AG20443 (cell line): Measurements from ENCODE around the gene ELOVL6.

Source experiments
- DNase-seq: peaks from one replicate; pipeline ENCODE4 v3.0.0; 2012; ENCODE audit warnings: low spot score, mixed read lengths

ELOVL6 gene

DNA sequence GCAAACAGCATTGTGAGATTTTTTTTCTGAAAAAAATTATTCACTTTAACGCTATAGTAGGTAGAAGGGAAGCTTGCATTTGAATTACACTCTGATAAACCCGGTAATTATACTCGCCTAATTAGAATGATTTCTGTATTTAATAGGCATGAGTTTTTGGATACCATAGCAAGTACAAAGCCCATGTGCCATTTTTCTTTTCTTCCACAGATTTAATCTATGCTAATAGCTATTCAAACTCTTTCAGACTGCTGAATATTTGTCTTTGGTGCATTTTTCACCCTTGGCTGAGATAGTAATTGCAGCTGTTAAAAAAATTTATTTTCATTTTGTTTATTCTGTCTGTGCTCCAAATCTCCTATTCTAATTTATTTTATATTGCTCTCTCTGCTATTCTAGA lies 172.7 kb downstream of the ELOVL6 start:
- DNase-seq = no peak

DNA sequence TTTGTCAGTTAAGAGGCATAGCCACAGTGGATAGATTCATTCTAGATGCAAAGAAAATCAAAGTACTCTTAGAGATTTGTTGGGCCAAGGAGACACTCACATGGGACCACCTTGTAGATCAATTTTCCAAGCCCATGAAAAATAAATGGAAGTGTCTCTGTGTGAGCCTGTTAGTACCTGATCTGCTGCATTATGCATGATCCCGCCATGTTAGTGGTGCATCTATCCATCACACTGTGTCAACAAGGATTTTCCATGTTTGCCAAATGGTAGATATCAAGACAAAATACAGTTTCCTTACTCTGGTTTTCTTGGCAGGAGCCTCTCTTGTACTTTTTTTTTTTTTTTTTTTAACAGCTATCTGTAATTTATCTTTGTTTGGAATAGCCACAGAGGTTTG lies 173.4 kb downstream of the ELOVL6 start:
- DNase-seq = no peak

DNA sequence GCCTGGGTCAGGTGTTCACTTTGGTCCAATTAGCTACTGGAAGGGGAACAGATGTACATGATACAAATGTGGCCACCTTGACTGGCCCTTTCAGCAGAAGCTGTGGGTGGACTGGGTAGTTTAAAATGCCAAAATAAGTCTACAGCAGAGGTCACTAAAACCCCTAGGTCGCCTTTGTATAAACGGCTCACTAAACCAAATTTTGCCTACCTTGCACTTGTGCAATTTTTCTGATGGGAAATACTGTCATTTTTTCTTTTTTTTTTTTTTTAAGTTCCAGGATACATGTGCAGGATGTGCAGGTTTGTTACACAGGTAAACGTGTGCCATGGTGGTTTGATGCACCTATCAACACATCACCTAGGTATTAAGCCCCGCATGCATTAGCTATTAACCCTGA lies 176.0 kb downstream of the ELOVL6 start:
- DNase-seq = no peak

DNA sequence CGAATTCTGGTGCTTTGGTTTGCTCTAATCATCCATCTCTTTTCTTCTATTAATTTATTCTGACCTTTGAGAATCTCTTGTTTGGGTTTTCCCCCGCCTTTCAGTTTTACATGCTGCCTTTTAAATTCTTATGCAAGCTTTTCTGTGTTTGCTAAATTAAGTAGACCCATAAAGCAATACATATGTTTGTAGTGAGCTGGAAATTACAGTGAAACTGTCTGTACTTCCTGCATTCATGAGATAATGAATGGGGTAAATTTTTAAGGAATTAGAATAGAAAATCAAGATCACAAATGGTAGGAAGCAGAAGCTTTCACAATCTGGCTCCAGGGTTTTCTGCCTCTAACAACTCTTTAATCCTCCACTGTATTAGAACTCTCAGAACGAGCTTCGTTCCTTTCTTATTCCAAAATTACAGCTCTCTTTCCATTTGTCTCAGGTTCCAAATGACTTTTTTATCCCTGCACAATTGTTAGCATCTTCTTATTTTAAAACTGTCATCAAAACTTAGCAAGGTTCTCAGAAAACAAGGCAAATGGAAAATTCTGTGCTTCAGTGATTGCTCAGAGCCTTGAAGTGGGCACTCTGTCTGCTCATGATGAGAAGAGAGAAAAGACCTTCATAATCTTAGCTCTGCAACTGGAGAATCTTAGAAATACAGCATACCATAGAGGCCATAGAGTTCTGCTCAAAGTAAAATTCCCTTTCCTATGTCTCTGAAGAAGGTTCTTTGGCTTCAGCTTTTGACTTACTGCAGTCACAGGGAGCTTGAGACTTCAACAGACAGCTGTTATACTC lies 177.6 kb downstream of the ELOVL6 start:
- no peak for DNase-seq

DNA sequence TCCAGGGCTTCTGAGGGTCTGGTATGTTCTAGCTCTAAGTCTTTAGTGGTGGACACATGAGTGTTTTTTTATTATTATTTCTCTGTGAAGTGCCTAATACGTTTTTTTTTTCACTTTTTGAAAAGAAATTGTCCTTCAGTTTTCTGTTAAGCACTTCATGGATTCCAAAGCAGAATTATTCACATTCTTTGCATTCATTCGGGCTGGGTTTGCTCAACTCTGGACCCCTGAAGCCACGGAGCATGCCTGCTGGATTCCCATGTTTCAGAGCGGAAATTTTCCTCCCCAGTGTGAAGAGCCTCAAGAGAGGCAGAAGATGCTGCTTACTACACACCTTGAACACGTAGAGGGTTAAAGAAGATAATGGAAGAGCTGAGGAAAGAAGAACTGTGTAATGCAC lies 178.3 kb downstream of the ELOVL6 start:
- peak; percentile 48 for DNase-seq

- no peak for DNase-seq
Observed at GRCh38 chr4:110019153-110019552, 179.3 kb downstream of the ELOVL6 start.

GRCh38 chr4:110014233-110014632 lies 184.2 kb downstream of the ELOVL6 start:
- no peak for DNase-seq

- no peak for DNase-seq
Observed at GRCh38 chr4:110012917-110013316, 185.5 kb downstream of the ELOVL6 start.

DNA sequence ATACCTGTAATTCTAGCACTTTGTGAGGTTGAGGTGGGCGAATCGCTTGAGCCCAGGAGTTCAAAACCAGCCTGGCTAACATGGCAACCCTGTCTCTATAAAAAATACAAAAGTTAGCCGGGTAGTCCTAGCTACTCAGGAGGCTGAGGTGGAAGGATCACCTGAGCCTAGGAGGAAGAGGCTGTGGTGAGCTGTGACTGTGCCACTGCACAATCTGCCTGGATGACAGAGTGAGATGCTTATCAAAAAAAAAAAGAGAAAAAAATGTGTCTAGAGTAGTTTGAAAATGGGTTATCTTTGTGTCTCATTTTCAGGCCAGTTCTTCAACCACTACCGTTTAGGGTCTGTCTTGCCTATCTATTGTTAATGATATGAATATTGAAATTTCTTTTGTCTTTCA lies 187.6 kb downstream of the ELOVL6 start:
- no peak for DNase-seq

- no peak for DNase-seq
Observed at GRCh38 chr4:110009550-110009949, 188.9 kb downstream of the ELOVL6 start.

GRCh38 chr4:110008540-110008939 lies 189.9 kb downstream of the ELOVL6 start:
- no peak for DNase-seq

DNA sequence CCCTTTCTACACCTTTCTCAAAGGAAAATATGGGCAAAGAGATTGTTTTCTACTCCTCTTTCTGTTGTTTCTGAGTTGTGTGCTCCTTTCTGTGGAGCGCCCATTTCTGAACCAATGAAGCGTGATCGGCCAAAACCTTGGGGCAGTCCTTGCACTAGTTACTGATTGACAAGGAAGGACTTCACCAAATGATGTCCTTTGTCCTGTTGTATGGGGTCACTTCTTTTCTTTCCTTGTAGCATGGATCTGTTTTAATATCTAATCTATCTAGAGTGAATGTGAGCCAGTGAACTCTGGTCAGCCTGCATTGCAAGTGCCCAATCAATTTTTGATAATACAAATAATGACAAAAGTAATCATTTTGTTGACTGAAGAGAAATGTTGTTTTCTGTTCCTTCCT lies 191.2 kb downstream of the ELOVL6 start:
- DNase-seq = no peak

DNA sequence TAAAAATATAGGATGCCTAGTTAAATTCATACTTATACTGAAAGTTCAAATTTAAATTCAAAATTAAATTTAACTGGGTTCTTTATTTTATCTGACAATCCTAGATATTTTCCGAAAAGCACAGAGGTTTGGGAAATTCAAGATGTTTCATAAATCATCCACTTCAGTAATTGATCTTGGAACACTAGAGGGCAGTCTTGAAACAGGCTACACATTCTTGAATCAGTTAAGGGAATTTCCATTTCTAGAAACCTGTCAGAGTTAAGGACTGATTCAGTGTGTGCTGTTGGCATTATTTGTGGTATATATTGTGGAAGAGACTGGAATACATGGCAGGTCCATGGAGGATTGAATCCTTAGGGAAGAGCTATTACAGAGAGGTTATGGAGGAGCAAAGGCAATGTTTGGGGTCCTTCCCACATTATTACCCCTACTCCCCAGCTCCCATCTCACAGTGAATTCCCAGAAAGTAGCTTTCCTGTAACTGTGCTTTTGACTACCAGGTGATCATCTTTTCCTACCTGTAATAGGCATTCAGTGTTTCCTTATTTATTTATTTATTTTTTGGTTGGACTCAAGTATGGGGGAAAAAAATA lies 192.9 kb downstream of the ELOVL6 start:
- peak; percentile 69 for DNase-seq

GRCh38 chr4:110004556-110004955 lies 193.9 kb downstream of the ELOVL6 start:
- DNase-seq = no peak

- no peak for DNase-seq
Observed at GRCh38 chr4:110003401-110004187, 194.8 kb downstream of the ELOVL6 start.

DNA sequence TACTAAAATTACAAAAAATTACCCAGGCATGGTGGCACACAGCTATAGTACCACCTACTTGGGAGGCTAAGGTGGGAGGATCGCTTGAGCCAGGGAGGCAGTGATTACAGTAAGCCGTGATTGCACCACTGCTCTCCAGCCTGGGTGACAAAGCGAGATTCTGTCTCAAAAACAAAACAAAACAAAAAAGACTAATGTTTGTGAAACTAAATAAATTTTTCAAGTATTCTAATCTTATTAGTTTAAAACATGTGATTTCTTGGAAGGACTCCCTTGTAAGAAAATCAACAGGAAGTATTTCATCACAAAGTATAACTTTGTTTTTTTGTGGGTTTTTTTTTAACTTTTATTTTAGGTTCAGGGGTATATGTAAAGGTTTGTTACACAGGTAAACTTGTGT lies 196.1 kb downstream of the ELOVL6 start:
- DNase-seq = no peak

DNA sequence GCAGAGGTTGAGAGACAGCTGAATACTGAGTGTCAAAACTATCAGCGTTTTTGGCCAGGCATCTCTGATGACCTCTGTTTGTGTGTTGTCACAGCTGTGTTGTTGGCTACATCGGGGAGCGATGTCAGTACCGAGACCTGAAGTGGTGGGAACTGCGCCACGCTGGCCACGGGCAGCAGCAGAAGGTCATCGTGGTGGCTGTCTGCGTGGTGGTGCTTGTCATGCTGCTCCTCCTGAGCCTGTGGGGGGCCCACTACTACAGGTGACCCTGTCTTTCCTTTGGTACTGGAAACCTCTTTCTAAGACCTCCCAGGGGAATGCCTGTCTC lies 198.9 kb downstream of the ELOVL6 start:
- no peak for DNase-seq

- peak; percentile 57 for DNase-seq
Observed at GRCh38 chr4:109998867-109999584, 199.4 kb downstream of the ELOVL6 start.

DNA sequence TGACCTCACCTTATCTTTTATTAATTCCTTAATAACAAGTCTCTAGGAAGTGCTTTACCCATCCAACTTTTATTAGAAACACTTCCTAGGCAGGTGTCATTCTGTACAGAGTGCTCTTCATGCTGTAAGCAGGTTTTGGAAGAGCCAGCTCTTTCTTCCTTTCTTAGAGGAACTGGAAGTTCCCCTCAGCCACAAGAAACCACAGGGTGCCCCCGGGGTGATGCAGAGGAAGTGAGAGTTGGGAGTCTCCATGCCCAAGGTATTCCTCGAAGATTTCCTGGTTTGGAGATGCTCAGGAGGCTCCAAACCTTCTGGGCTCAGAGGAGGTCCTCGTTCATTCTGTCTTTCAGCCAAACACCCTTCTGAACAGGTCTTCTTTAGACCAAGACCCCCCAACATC lies 201.9 kb downstream of the ELOVL6 start:
- DNase-seq = no peak
